HEK293T (cell line): ENCODE data around the gene IZUMO1.

ENCODE experiments used
- ELF4 ChIP-seq: fragments of 450-650 bp; IDR thresholded peaks from 2 replicates; pipeline ENCODE4 v1.6.1; 2017; ENCODE audit warnings: antibody characterized with exemption
- FOXM1 ChIP-seq: fragments of 450-650 bp; IDR thresholded peaks from 2 replicates; pipeline ENCODE4 v1.6.1; 2017; ENCODE audit warnings: mild to moderate bottlenecking, borderline replicate concordance
- TARDBP ChIP-seq: fragments of 450-650 bp; IDR thresholded peaks from 2 replicates; pipeline ENCODE4 v1.6.1; 2016

DNA sequence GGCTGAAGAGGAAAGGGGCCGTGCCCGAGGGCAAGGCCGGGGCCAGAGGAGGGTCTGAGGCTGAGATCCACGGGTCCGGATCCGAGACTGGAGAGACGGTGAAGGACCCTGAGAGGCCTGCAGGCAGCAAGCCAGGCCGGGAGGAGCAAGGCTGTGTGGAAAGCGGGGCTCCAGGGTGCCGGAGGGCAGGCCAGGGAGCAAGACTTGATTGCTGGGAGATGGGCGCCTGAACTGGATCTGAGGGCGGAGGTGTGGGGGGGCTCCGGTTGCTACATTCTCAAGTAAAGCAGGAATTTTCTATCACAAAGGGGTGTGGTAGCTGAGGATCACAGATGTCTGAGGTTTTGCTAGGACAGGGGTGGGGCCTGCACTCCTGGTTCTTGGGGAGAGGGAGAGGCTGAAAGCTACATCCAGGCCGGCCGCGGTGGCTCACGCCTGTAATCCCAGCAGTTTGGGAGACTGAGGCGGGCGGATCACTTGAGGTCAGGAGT, 31.0 kb downstream of the IZUMO1 start:
- TF ChIP-seq FOXM1 (no peak), TARDBP (no peak), ELF4 (no peak)
